Measurements from ENCODE around the gene CHERP.
A peak's percentile ranks its signal among the peaks of the same experiment; 100 is the strongest.

Gene CHERP

DNA sequence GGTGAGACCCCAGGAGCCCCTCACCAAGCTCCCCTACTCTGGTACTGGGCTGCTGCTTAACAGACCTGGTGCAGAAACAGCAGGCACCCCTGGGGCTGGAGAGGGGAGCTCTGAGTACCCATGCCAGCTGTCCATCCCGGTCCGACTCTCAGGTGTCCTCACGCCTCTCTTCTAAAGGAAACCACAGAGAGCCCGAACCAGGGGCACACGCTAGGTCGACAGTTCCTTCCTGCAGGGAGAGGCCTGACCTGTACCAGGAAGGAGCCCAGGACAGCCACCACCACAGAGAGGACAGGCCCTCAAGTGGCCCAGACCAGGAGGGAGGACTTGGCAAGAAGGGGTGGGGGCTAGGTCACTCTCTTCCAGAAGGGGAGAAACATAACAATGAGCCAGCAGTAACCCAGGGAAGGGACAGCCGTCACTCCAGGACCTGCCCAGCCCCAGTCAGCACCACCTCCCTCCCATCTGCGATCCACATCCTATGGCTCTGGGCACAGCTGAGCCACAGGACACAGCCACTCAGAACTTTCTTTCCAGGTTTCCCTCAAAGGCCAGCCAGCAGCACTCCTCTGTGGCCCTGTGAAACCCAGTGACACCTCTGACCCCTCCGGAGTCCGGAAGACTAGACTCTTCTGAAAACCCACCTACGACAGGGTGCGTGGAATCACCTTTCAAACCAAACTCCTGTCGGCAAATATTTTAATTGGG, 43.0 kb upstream of the CHERP start:
- peak overlapping the region in 1 of 2 donors; percentile 57 for H3K4me3 ChIP-seq (ENCODE audit: low read depth in 1 of 2, low read length in 2 of 2)
- peaks cover 0 to 3% of the 10 kb centered on the region in 2 donors for H3K36me3 ChIP-seq (ENCODE audit: control insufficient read depth in 1 of 2, insufficient read depth in 2 of 2, low read length in 2 of 2)
- peak overlapping the region; percentile 79 for H3K27ac ChIP-seq (ENCODE audit: low read length)
- H3K27me3 ChIP-seq (ENCODE audit: low read depth, low read length) = no peaks in the 10 kb centered on the region
- H3K4me1 ChIP-seq (ENCODE audit: control insufficient read depth in 1 of 2, insufficient read depth in 2 of 2, low read length in 2 of 2) = peaks cover 31 to 80% of the 10 kb centered on the region in 2 donors
- H3K9me3 ChIP-seq (ENCODE audit: control insufficient read depth in 1 of 2, low read length in 2 of 2) = no peaks in the 10 kb centered on the region

DNA sequence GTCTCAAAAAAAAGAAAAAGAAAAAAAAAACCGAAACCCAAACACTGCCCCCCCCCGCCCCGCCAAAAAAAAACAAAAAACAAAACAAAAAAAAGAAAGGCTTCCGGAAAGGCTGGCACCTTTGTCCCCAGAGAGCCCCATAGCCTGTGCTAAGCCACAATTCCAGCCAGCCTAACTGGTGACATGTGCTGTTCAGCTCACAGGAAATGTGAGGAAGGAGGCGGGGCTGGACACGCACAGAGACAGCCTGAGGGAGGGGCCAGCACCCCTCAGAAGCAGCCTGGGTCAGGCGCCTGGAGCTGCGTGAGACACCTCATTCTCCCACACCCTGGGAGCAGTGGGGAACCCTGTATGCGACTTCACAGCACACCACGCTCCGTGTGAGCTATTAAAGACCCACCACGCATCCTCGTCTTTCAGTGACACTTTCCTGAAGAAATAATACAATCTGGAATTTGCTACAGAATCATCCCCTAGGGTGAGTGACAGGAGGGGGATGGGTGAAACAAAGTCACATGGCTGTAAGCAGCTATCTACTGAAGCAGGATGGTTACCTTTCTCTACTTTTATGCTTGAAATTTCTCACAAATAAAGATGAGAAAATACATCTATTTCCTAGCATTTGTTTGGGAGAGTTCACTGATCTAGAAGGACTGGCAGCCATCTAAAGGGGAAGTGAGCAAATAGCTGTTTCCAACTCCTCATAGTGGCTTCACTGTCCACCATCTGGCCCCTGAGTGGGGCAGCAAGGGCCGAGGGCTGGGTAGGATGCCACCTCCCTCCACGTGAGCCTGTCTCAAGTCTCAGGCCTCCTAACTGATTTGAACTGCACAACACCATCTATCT, 42.2 kb upstream of the CHERP start:
- H3K36me3 ChIP-seq (ENCODE audit: control insufficient read depth in 1 of 2, insufficient read depth in 2 of 2, low read length in 2 of 2) = peaks cover 0 to 3% of the 10 kb centered on the region in 2 donors
- H3K4me1 ChIP-seq (ENCODE audit: control insufficient read depth in 1 of 2, insufficient read depth in 2 of 2, low read length in 2 of 2) = peaks cover 27 to 74% of the 10 kb centered on the region in 2 donors
- no peaks in the 10 kb centered on the region for H3K9me3 ChIP-seq (ENCODE audit: control insufficient read depth in 1 of 2, low read length in 2 of 2)
- peak overlapping the region; percentile 79 for H3K27ac ChIP-seq (ENCODE audit: low read length)
- no peaks in the 10 kb centered on the region for H3K27me3 ChIP-seq (ENCODE audit: low read depth, low read length)
- H3K4me3 ChIP-seq (ENCODE audit: low read depth in 1 of 2, low read length in 2 of 2) = peak overlapping the region in 1 of 2 donors; percentile 57

DNA sequence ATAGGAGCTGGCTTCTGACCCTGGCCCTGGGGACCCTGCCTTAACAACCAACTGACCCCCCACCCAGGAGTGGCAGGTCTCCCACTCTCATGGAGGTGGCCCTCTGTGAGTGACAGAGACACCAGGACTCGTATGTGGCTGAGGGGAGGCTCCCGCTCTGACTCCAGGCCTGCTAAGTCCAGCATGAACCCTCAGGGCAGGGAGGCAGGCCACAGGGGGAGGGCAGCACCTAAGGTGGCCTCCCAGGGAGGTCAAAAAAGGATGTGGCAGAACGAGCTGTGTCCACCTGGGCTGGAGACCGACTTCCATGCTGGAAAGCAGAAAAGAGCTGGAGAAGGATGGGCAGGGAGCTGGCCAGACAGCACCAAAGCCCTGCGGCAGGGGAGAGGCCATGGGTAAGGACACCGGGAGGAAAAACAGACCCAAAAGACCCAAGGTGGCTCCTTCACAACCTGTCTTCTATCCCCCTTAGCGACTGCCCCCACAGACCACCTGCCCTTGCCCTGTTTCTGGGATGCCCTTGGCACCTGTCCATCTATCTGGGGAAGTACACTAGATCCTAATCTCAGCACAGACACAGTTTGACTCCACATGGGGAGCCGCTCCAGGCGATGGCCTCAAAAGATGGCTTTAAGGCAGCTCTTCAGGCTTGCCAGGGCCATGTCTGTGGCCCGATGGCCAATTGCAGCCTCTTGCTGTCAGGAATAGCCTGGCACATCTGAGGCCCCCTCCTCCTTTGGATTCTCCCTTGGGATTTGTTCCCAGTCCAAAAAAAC, 40.4 kb upstream of the CHERP start:
- Histone ChIP-seq H3K27ac (ENCODE audit: low read length) (no peak overlapping the region), H3K4me1 (ENCODE audit: control insufficient read depth in 1 of 2, insufficient read depth in 2 of 2, low read length in 2 of 2) (peaks cover 13 to 57% of the 10 kb centered on the region in 2 donors)

DNA sequence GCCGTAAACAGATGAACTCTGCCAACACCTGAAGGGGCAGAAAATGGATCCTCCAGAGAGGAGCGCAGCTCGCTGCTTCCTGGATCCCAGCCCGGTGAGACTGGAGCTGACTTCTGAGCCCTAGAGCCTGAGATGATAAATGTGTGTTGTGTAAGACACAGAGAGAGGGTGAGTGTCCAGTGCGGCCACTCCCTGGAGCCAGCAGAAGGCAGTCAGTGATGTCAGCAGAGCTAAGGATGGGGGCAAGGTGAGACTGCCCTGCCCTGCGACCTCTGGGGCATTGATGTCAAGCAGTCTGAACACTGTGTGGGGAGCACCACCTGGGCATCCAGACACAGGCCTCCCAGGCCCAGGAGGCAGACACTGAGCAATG, 39.7 kb upstream of the CHERP start:
- Histone ChIP-seq H3K27ac (ENCODE audit: low read length) (no peak overlapping the region), H3K4me3 (ENCODE audit: low read depth in 1 of 2, low read length in 2 of 2) (no peak overlapping the region), H3K36me3 (ENCODE audit: control insufficient read depth in 1 of 2, insufficient read depth in 2 of 2, low read length in 2 of 2) (peaks cover 9 to 21% of the 10 kb centered on the region in 2 donors), H3K4me1 (ENCODE audit: control insufficient read depth in 1 of 2, insufficient read depth in 2 of 2, low read length in 2 of 2) (peaks cover 13 to 50% of the 10 kb centered on the region in 2 donors), H3K9me3 (ENCODE audit: control insufficient read depth in 1 of 2, low read length in 2 of 2) (no peaks in the 10 kb centered on the region), H3K27me3 (ENCODE audit: low read depth, low read length) (no peaks in the 10 kb centered on the region)

More for the DNA sequence above, 40.4 kb upstream of the CHERP start:
- no peak overlapping the region for H3K4me3 ChIP-seq (ENCODE audit: low read depth in 1 of 2, low read length in 2 of 2)
- H3K36me3 ChIP-seq (ENCODE audit: control insufficient read depth in 1 of 2, insufficient read depth in 2 of 2, low read length in 2 of 2) = peaks cover 6 to 15% of the 10 kb centered on the region in 2 donors
- no peaks in the 10 kb centered on the region for H3K9me3 ChIP-seq (ENCODE audit: control insufficient read depth in 1 of 2, low read length in 2 of 2)
- H3K27me3 ChIP-seq (ENCODE audit: low read depth, low read length) = no peaks in the 10 kb centered on the region

DNA sequence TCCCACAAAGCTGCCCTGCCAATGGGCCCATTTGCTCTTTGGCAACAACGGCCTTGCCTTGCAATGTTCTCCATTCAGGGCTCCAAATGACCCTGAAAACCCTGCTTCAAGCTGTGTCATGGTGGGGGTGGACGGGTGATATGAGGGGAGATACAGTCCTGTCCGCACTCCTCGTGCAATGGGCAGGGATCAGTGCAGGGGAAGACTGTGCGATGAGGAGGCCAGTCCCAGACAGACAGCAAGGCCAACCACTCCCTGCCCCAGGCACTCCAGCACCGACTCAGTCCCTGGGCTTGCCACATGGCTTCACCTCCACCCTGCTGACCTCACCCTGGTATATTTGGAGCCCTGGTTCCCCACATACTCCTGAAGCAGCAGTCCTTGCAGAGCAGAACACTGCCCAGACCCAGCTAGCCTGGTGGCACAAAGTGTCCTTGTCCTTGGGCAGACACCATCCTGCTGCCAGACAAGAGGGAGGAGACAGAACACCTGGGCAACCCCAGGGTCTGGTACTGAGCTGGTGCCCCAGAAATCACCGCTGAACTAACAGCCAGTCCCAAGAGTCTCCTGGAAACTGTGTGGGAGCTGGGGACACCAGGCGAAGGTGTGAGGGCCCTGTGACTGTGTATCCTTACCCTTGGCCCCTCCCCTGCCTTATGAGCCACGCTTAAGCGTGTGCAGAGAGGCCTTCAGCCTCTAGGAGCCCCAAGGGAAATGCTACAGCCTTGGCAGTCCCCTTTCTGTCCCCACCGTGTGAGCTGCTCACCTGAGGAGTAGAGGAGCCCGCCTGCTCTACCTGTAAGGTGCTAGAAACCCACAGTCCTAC, 39.1 kb upstream of the CHERP start:
- H3K36me3 ChIP-seq (ENCODE audit: control insufficient read depth in 1 of 2, insufficient read depth in 2 of 2, low read length in 2 of 2) = peaks cover 12 to 27% of the 10 kb centered on the region in 2 donors

DNA sequence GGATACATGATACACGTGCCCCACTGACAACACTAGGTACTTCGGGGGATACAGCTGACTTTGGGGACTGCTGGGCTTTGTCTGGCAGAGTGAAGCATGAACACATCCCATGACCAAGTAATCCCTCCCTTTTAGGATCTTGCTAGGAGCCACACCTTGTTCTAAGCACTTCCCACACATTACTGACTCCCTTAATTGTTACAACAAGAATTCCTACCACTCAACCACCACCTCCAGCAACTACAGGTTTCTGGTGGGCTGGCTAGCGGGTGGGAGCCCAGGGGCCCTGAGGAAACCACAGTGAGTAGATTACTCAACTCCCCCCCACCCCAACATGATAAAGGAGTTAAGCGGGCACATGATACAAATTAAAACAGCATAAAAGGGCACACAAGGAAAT, 37.1 kb upstream of the CHERP start:
- Histone ChIP-seq H3K27me3 (ENCODE audit: low read depth, low read length) (no peaks in the 10 kb centered on the region), H3K36me3 (ENCODE audit: control insufficient read depth in 1 of 2, insufficient read depth in 2 of 2, low read length in 2 of 2) (peaks cover 24 to 40% of the 10 kb centered on the region in 2 donors), H3K4me1 (ENCODE audit: control insufficient read depth in 1 of 2, insufficient read depth in 2 of 2, low read length in 2 of 2) (peaks cover 8 to 38% of the 10 kb centered on the region in 2 donors), H3K27ac (ENCODE audit: low read length) (no peak overlapping the region), H3K9me3 (ENCODE audit: control insufficient read depth in 1 of 2, low read length in 2 of 2) (no peaks in the 10 kb centered on the region), H3K4me3 (ENCODE audit: low read depth in 1 of 2, low read length in 2 of 2) (no peak overlapping the region)

More for the DNA sequence above, 39.1 kb upstream of the CHERP start:
- no peak overlapping the region for H3K4me3 ChIP-seq (ENCODE audit: low read depth in 1 of 2, low read length in 2 of 2)
- no peak overlapping the region for H3K27ac ChIP-seq (ENCODE audit: low read length)
- no peaks in the 10 kb centered on the region for H3K27me3 ChIP-seq (ENCODE audit: low read depth, low read length)
- H3K4me1 ChIP-seq (ENCODE audit: control insufficient read depth in 1 of 2, insufficient read depth in 2 of 2, low read length in 2 of 2) = peaks cover 13 to 44% of the 10 kb centered on the region in 2 donors
- H3K9me3 ChIP-seq (ENCODE audit: control insufficient read depth in 1 of 2, low read length in 2 of 2) = no peaks in the 10 kb centered on the region

DNA sequence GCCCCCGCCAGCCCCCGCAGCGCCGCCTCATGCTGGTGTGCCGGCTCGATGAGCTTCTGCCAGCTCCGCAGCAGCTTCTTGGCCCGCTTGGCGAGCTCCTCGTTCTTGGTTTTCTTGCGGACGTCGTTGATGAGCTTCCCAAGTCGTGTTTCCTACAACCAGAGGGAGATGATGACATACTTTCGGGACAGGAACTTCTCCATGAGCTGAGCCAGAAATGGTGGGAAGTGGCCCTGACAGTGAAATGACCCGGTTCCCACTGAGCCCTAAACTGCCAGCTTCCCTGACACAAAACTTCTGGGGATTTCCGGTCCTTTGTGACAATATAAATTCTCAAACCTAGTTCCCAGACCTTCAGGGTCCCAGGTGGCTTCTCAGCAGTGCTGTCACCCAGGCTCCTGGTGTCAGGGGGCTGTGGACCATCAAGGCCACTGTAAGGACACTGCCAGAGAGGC, 35.3 kb upstream of the CHERP start:
- no peaks in the 10 kb centered on the region for H3K9me3 ChIP-seq (ENCODE audit: control insufficient read depth in 1 of 2, low read length in 2 of 2)
- H3K27ac ChIP-seq (ENCODE audit: low read length) = no peak overlapping the region
- peaks cover 13 to 39% of the 10 kb centered on the region in 2 donors for H3K4me1 ChIP-seq (ENCODE audit: control insufficient read depth in 1 of 2, insufficient read depth in 2 of 2, low read length in 2 of 2)
- no peak overlapping the region for H3K4me3 ChIP-seq (ENCODE audit: low read depth in 1 of 2, low read length in 2 of 2)
- no peaks in the 10 kb centered on the region for H3K27me3 ChIP-seq (ENCODE audit: low read depth, low read length)
- peaks cover 25 to 40% of the 10 kb centered on the region in 2 donors for H3K36me3 ChIP-seq (ENCODE audit: control insufficient read depth in 1 of 2, insufficient read depth in 2 of 2, low read length in 2 of 2)

DNA sequence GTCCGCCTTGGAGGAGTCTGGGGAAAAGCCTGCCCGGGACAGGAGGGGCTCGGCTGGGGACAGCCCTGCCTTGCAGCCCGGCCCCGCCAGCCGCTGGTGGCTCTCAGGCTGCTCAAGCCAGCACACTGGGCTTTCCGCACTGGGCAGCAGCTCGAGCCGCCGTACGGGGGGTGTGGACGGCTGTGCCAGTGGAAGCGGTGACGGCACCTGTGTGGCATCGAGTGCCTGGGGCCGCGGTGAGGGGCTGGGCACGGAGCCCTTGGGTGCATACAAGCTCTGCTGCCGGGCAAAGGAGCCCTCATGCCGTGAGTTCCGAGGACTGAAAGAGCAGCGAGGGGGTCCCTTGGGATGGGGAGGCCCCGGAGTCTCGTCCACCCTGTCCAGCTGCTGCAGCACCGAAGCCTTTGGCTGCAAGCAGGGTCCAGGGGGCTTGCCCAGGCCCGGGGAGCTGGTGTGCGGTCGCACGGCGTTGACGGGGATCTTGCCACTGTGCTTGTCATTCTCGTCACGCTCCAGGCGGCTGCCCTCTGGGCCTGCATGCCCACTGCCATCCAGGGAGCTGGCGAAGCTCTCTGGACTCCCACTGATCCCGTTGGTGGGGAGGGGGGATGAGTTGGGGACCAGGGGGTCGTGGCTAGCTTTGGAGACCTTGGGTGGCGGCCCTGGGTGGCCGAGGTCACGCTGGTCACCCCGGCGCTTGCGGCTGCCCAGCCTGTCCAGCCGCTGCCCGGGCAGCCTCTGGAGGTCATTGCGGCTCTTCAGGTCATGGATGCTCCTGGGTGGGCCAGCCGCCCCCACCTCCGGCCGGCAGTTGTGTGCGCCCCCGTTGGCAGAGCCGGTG, 34.7 kb upstream of the CHERP start:
- Histone ChIP-seq H3K36me3 (ENCODE audit: control insufficient read depth in 1 of 2, insufficient read depth in 2 of 2, low read length in 2 of 2) (peaks cover 25 to 40% of the 10 kb centered on the region in 2 donors), H3K27ac (ENCODE audit: low read length) (no peak overlapping the region), H3K4me1 (ENCODE audit: control insufficient read depth in 1 of 2, insufficient read depth in 2 of 2, low read length in 2 of 2) (peaks cover 13 to 33% of the 10 kb centered on the region in 2 donors), H3K4me3 (ENCODE audit: low read depth in 1 of 2, low read length in 2 of 2) (no peak overlapping the region), H3K9me3 (ENCODE audit: control insufficient read depth in 1 of 2, low read length in 2 of 2) (no peaks in the 10 kb centered on the region), H3K27me3 (ENCODE audit: low read depth, low read length) (no peaks in the 10 kb centered on the region)

DNA sequence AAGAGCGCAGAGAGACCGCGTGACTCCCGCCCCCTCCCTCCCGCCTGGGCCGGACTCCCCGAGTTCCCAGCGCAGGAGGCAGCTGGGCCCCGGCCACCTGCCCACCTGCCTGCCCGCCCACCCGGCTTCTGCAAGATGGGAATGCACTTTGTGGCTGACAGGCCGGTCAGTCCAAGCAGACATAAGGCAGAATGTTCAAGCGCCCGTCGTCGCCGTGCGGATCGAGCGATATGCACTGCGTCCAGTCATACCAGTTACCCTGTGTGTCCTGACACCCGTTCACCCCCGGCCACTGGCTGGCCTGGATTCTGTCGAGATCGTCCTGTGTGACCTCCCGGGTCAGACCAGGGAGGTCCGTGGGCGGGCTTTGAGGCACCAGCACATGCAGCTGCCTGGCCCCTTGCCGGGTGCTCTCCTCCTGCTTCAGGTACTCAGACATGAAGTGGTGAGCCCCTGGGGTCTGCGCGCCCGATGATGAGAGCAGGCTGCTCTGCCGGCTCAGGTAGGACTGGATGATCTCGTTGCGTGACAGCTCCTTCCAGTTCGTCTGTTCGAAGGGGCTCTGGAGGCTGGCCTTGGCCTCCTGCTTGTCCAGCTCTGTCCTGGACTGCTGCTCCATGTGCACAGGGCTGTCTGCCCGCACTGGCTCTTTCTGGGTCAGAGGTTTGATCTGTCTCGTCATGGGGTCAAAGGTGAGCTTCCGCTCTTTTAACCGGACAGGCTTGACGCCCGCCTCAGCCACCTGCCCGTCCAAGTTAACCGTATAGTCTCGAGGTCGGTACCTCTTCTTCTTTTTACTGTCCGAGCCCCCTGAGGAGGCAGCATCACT, 33.8 kb upstream of the CHERP start:
- Histone ChIP-seq H3K36me3 (ENCODE audit: control insufficient read depth in 1 of 2, insufficient read depth in 2 of 2, low read length in 2 of 2) (peaks cover 25 to 37% of the 10 kb centered on the region in 2 donors), H3K4me3 (ENCODE audit: low read depth in 1 of 2, low read length in 2 of 2) (no peak overlapping the region), H3K27ac (ENCODE audit: low read length) (no peak overlapping the region), H3K27me3 (ENCODE audit: low read depth, low read length) (no peaks in the 10 kb centered on the region), H3K4me1 (ENCODE audit: control insufficient read depth in 1 of 2, insufficient read depth in 2 of 2, low read length in 2 of 2) (peaks cover 18 to 32% of the 10 kb centered on the region in 2 donors), H3K9me3 (ENCODE audit: control insufficient read depth in 1 of 2, low read length in 2 of 2) (no peaks in the 10 kb centered on the region)

Measured in muscle layer of duodenum (tissue), 2 donors.